ENCODE results near the gene FGA. TPM values are rescaled to one million over a fixed set of nuclear protein-coding genes. Genes with fewer than 3 reads are reported as not detected.

FGA gene
- total and polyA plus RNA-seq, 5 donors from 2014 or later, result not detected

DNA sequence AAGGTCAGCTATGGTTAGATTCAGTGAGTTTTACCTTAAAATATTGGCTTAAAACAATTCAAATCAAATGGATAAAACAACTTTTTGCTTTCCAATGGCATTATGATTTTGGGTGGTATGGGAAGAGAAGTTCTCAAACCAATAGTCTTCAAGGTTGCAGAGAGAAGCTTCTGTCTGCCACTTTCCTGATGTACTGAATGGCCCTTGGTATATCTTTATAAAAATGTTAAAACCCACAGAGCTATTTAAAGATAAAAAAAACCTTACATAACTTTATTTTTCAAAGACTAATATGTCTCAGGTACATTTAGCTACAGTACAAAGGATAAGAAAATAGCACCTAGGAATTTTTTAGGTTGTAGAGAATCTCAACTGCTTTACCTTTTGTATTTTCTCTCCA, 6.9 kb downstream of the FGA start:
- Histone ChIP-seq H3K4me1 (ENCODE audit: control insufficient read depth, insufficient read depth, low read length, poor library complexity, severe bottlenecking) (no peaks in the 10 kb centered on the region), H3K4me3 (ENCODE audit: low read depth, low read length) (no peak overlapping the region), H3K27me3 (ENCODE audit: control insufficient read depth, insufficient read depth, low read length) (peaks cover 4% of the 10 kb centered on the region), H3K9me3 (ENCODE audit: control insufficient read depth in 2 of 2, low read length in 2 of 2) (no peaks in the 10 kb centered on the region), H3K27ac (ENCODE audit: insufficient read depth, low read length, poor library complexity, severe bottlenecking) (no peak overlapping the region), H3K36me3 (ENCODE audit: control insufficient read depth, insufficient read depth, low read length) (no peaks in the 10 kb centered on the region)
- no peaks in the 10 kb centered on the region for H3K4me1 Mint-ChIP-seq
- no peaks in the 10 kb centered on the region for H3K9me3 Mint-ChIP-seq
- DNase-seq (no peak), ATAC-seq (ENCODE audit: low read depth in 2 of 2) (no peak)
- H3K27me3 Mint-ChIP-seq, result peaks cover 10% of the 10 kb centered on the region
- H3K27ac Mint-ChIP-seq, result no peak overlapping the region
- H3K4me3 Mint-ChIP-seq, result no peak overlapping the region
- H3K36me3 Mint-ChIP-seq, result no peaks in the 10 kb centered on the region

DNA sequence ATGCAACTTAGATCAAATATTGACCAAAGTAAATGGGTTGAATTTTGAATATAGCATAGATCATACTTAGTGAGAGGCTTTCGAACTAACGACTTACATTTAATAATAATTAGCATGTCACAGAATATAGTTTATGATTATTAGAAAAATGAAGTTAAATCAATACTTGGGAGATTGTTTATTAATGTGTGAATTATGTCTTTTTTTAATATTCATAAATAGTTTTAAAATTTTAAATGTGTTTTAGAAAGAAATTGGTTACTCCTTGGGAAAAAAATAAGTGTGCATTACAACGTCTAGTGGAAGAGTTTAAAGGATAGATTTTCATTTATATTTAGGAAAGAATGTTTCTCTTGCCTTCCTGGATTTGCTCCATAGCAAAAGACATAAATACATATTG, 7.3 kb downstream of the FGA start:
- Mint-ChIP-seq H3K27ac (no peak overlapping the region), H3K4me1 (no peaks in the 10 kb centered on the region), H3K4me3 (no peak overlapping the region), H3K36me3 (no peaks in the 10 kb centered on the region), H3K27me3 (peaks cover 10% of the 10 kb centered on the region), H3K9me3 (no peaks in the 10 kb centered on the region)
- no peaks in the 10 kb centered on the region for H3K9me3 ChIP-seq (ENCODE audit: control insufficient read depth in 2 of 2, low read length in 2 of 2)
- no peaks in the 10 kb centered on the region for H3K4me1 ChIP-seq (ENCODE audit: control insufficient read depth, insufficient read depth, low read length, poor library complexity, severe bottlenecking)
- ATAC-seq (ENCODE audit: low read depth in 2 of 2) (no peak), DNase-seq (no peak)
- H3K27me3 ChIP-seq (ENCODE audit: control insufficient read depth, insufficient read depth, low read length), result peaks cover 4% of the 10 kb centered on the region
- no peak overlapping the region for H3K27ac ChIP-seq (ENCODE audit: insufficient read depth, low read length, poor library complexity, severe bottlenecking)
- no peaks in the 10 kb centered on the region for H3K36me3 ChIP-seq (ENCODE audit: control insufficient read depth, insufficient read depth, low read length)
- H3K4me3 ChIP-seq (ENCODE audit: low read depth, low read length), result no peak overlapping the region

DNA sequence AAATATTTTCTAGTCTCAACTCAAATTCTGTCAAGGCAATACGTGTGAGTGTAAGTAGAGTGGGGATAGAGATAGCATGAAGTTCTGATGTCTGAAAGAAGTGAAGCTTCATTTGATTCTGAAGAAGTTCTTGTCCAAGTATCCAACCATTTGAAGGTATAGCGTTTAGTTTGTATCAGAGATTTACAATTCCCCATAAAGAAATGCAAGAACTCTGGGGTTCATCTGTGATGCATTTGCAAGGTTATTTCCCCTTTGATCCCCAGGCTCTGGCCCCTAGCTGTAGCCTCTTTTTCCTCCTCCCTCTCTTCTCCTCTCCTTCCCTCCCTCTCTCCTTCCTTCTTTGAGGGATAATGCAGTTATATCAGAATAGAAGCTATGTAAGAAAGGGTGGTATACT, 7.8 kb downstream of the FGA start:
- ATAC-seq (ENCODE audit: low read depth in 2 of 2), result no peak
- no peak overlapping the region for H3K4me3 Mint-ChIP-seq

DNA sequence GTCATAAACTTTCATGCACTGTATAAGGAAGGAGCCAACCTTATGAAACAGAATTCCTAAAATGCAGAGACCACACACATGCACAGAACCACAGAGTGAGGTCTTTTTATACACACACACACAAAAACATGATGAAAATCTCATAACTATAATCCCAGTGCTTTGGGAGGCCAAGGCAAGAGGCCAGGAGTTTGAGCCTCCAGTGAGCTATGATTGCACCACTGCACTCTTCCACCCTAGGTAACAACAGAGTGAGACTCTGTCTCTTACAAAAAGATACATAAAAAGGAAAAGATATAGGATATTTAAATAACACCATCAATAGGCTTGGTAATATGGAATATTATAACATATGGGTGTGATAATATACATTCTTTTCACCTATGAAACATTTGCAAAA, 10.6 kb downstream of the FGA start:
- Histone ChIP-seq H3K4me1 (ENCODE audit: control insufficient read depth, insufficient read depth, low read length, poor library complexity, severe bottlenecking) (no peaks in the 10 kb centered on the region), H3K27ac (ENCODE audit: insufficient read depth, low read length, poor library complexity, severe bottlenecking) (no peak overlapping the region), H3K27me3 (ENCODE audit: control insufficient read depth, insufficient read depth, low read length) (peaks cover 4% of the 10 kb centered on the region), H3K9me3 (ENCODE audit: control insufficient read depth in 2 of 2, low read length in 2 of 2) (no peaks in the 10 kb centered on the region), H3K36me3 (ENCODE audit: control insufficient read depth, insufficient read depth, low read length) (no peaks in the 10 kb centered on the region), H3K4me3 (ENCODE audit: low read depth, low read length) (no peak overlapping the region)
- peaks cover 0 to 1% (median 0%) of the 10 kb centered on the region in 7 donors for H3K9me3 Mint-ChIP-seq
- no peak overlapping the region for H3K27ac Mint-ChIP-seq
- DNase-seq, result no peak
- no peak overlapping the region for H3K4me3 Mint-ChIP-seq
- H3K27me3 Mint-ChIP-seq, result peaks cover 15% of the 10 kb centered on the region
- no peaks in the 10 kb centered on the region for H3K4me1 Mint-ChIP-seq
- no peak for ATAC-seq (ENCODE audit: low read depth in 2 of 2)
- no peaks in the 10 kb centered on the region for H3K36me3 Mint-ChIP-seq

More for the DNA sequence above, 7.8 kb downstream of the FGA start:
- no peaks in the 10 kb centered on the region for H3K4me1 Mint-ChIP-seq
- H3K27me3 Mint-ChIP-seq, result peaks cover 10% of the 10 kb centered on the region
- H3K4me3 ChIP-seq (ENCODE audit: low read depth, low read length), result no peak overlapping the region
- H3K27ac Mint-ChIP-seq, result no peak overlapping the region
- H3K4me1 ChIP-seq (ENCODE audit: control insufficient read depth, insufficient read depth, low read length, poor library complexity, severe bottlenecking), result no peaks in the 10 kb centered on the region
- peaks cover 4% of the 10 kb centered on the region for H3K27me3 ChIP-seq (ENCODE audit: control insufficient read depth, insufficient read depth, low read length)
- no peaks in the 10 kb centered on the region for H3K36me3 Mint-ChIP-seq
- no peaks in the 10 kb centered on the region for H3K9me3 Mint-ChIP-seq
- H3K9me3 ChIP-seq (ENCODE audit: control insufficient read depth in 2 of 2, low read length in 2 of 2), result no peaks in the 10 kb centered on the region
- H3K36me3 ChIP-seq (ENCODE audit: control insufficient read depth, insufficient read depth, low read length), result no peaks in the 10 kb centered on the region
- H3K27ac ChIP-seq (ENCODE audit: insufficient read depth, low read length, poor library complexity, severe bottlenecking), result no peak overlapping the region
- DNase-seq, result no peak

DNA sequence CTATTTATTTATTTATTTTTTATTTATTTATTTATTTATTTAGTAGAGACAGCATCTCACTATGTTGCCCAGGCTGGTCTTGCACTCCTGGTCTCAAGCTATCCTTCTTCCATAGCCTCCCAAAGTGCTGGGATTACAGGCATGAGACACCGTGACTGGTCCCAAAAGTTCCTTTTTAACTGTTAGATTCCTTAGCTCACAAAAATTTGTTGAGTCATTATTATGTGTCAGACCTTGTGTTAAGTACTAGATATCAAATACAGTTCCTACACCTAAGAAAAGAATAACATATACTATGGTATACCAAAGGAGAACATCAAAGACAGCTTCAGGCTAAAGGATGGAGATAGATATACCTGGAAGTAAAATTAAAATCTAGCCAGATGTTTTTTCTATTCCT, 11.6 kb downstream of the FGA start:
- Histone ChIP-seq H3K27ac (ENCODE audit: insufficient read depth, low read length, poor library complexity, severe bottlenecking) (no peak overlapping the region), H3K27me3 (ENCODE audit: control insufficient read depth, insufficient read depth, low read length) (peaks cover 4% of the 10 kb centered on the region), H3K9me3 (ENCODE audit: control insufficient read depth in 2 of 2, low read length in 2 of 2) (no peaks in the 10 kb centered on the region), H3K36me3 (ENCODE audit: control insufficient read depth, insufficient read depth, low read length) (no peaks in the 10 kb centered on the region), H3K4me1 (ENCODE audit: control insufficient read depth, insufficient read depth, low read length, poor library complexity, severe bottlenecking) (no peaks in the 10 kb centered on the region), H3K4me3 (ENCODE audit: low read depth, low read length) (no peak overlapping the region)
- ATAC-seq (ENCODE audit: low read depth in 2 of 2) (no peak), DNase-seq (no peak)
- Mint-ChIP-seq H3K36me3 (no peaks in the 10 kb centered on the region), H3K4me1 (no peaks in the 10 kb centered on the region), H3K4me3 (no peak overlapping the region), H3K9me3 (peaks cover 0 to 1% (median 0%) of the 10 kb centered on the region in 7 donors), H3K27me3 (peaks cover 15% of the 10 kb centered on the region), H3K27ac (no peak overlapping the region)

DNA sequence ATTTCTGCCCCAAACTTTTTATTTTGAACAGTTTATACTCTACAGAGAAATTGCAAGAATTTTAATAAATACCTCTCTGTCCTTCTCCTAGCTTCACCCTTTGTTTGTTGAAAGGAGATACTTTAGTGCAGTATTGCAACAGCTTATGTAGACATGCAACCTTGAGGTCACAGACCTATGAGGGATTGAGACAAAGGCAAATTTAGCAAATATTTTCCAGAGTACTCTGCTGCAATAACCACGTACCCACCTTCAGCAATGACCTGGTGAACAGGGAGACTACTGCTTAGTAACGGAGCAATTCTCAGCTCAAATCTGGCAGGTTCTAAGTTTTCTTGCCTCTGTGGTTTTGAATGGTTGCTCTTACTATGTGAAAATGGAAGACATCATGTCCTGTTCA, 13.2 kb downstream of the FGA start:
- Mint-ChIP-seq H3K4me1 (no peaks in the 10 kb centered on the region), H3K27me3 (peaks cover 15% of the 10 kb centered on the region), H3K4me3 (no peak overlapping the region), H3K36me3 (no peaks in the 10 kb centered on the region), H3K27ac (no peak overlapping the region), H3K9me3 (peaks cover 0 to 1% (median 0%) of the 10 kb centered on the region in 7 donors)
- no peaks in the 10 kb centered on the region for H3K9me3 ChIP-seq (ENCODE audit: control insufficient read depth in 2 of 2, low read length in 2 of 2)
- ATAC-seq (ENCODE audit: low read depth in 2 of 2) (no peak), DNase-seq (no peak)
- H3K36me3 ChIP-seq (ENCODE audit: control insufficient read depth, insufficient read depth, low read length), result no peaks in the 10 kb centered on the region
- H3K4me1 ChIP-seq (ENCODE audit: control insufficient read depth, insufficient read depth, low read length, poor library complexity, severe bottlenecking), result no peaks in the 10 kb centered on the region
- no peak overlapping the region for H3K4me3 ChIP-seq (ENCODE audit: low read depth, low read length)
- no peak overlapping the region for H3K27ac ChIP-seq (ENCODE audit: insufficient read depth, low read length, poor library complexity, severe bottlenecking)
- peaks cover 4% of the 10 kb centered on the region for H3K27me3 ChIP-seq (ENCODE audit: control insufficient read depth, insufficient read depth, low read length)

DNA sequence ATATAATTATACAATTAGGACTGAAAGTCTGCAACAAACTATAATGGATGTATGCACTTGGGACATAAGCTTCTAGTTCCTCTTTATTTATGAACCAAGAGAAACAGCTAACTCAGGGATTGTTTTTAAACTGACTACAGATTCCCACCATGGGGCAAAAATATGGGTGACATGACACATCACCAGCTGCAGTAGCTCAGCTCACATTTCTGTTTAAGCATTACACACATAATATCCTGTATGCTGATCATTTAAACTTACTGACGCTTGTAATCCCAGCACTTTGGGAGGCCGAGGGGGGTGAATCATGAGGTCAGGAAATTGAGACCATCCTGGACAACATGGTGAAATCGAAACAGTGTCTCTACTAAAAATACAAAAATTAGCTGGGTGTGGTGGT, 16.2 kb downstream of the FGA start:
- Mint-ChIP-seq H3K4me1 (no peaks in the 10 kb centered on the region), H3K9me3 (peaks cover 0 to 3% (median 0%) of the 10 kb centered on the region in 7 donors), H3K27ac (no peak overlapping the region), H3K4me3 (no peak overlapping the region), H3K36me3 (no peaks in the 10 kb centered on the region), H3K27me3 (peaks cover 9% of the 10 kb centered on the region)
- H3K36me3 ChIP-seq (ENCODE audit: control insufficient read depth, insufficient read depth, low read length), result no peaks in the 10 kb centered on the region
- no peaks in the 10 kb centered on the region for H3K9me3 ChIP-seq (ENCODE audit: control insufficient read depth in 2 of 2, low read length in 2 of 2)
- no peaks in the 10 kb centered on the region for H3K4me1 ChIP-seq (ENCODE audit: control insufficient read depth, insufficient read depth, low read length, poor library complexity, severe bottlenecking)
- no peak for ATAC-seq (ENCODE audit: low read depth in 2 of 2)
- no peak overlapping the region for H3K4me3 ChIP-seq (ENCODE audit: low read depth, low read length)
- H3K27me3 ChIP-seq (ENCODE audit: control insufficient read depth, insufficient read depth, low read length), result no peaks in the 10 kb centered on the region
- DNase-seq, result no peak
- H3K27ac ChIP-seq (ENCODE audit: insufficient read depth, low read length, poor library complexity, severe bottlenecking), result no peak overlapping the region

DNA sequence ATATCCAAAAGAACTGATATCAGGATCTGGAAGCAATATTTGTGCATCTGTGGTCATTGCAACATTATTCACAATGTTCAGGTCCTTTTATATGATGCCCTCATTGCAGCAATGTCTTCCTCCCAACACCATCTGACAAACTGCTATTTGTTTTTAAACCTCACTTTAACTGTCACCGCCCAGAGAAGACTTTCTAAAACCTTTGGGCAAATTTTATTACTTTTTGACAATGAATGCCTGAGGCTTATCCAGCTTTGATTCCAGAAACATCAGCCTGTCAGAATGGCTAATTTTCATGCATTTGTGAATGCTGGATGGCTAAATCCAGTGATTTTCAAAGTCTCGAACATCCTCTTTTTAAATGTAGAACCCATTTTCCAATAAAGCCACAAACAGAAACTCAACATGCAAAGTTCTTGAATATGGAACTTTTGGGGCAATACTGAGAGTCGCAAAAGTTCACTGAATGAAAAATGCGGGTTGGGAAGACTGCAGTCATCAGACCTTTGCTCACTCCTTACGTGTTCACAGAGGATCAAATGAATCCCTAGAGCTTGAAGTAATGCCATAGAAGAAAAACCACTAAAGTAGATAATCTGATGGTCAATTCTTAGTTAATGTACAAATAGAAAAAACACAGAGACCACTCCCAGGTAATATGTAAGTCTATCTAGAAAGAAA, 17.2 kb downstream of the FGA start:
- no peak overlapping the region for H3K27ac ChIP-seq (ENCODE audit: insufficient read depth, low read length, poor library complexity, severe bottlenecking)
- H3K36me3 ChIP-seq (ENCODE audit: control insufficient read depth, insufficient read depth, low read length), result no peaks in the 10 kb centered on the region
- ATAC-seq (ENCODE audit: low read depth in 2 of 2), result no peak
- H3K27me3 Mint-ChIP-seq, result peaks cover 9% of the 10 kb centered on the region
- H3K4me3 Mint-ChIP-seq, result no peak overlapping the region
- no peak overlapping the region for H3K27ac Mint-ChIP-seq
- H3K4me1 Mint-ChIP-seq, result no peaks in the 10 kb centered on the region
- no peaks in the 10 kb centered on the region for H3K9me3 ChIP-seq (ENCODE audit: control insufficient read depth in 2 of 2, low read length in 2 of 2)
- DNase-seq, result no peak
- H3K36me3 Mint-ChIP-seq, result no peaks in the 10 kb centered on the region
- no peaks in the 10 kb centered on the region for H3K27me3 ChIP-seq (ENCODE audit: control insufficient read depth, insufficient read depth, low read length)
- peaks cover 0 to 3% (median 0%) of the 10 kb centered on the region in 7 donors for H3K9me3 Mint-ChIP-seq
- no peak overlapping the region for H3K4me3 ChIP-seq (ENCODE audit: low read depth, low read length)
- no peaks in the 10 kb centered on the region for H3K4me1 ChIP-seq (ENCODE audit: control insufficient read depth, insufficient read depth, low read length, poor library complexity, severe bottlenecking)
